GM23338 (cell line): ENCODE data around the gene CEP20. TPM values are rescaled to one million over a fixed set of nuclear protein-coding genes. Genes with fewer than 3 reads are reported as not detected.

Source experiments
- ATAC-seq: fragments of 200-7000 bp; cut with Tn5 transposase; 3 replicates; pipeline ENCODE4 v1.9.1; 2020
- DNase-seq: peaks from one replicate; pipeline ENCODE4 v3.0.0-alpha.2; 2015; ENCODE audit warnings: low spot score
- H2AFZ ChIP-seq: fragments of 200-600 bp; sonication (generic); 2 replicates; pipeline ENCODE4 v1.8.0; 2016; ENCODE audit warnings: antibody characterized with exemption, mild to moderate bottlenecking, moderate library complexity
- H3F3A ChIP-seq: fragments of 200-600 bp; sonication (generic); replicated peaks from 2 replicates; pipeline ENCODE4 v1.8.0; 2017; ENCODE audit warnings: antibody characterized with exemption, mixed run types, low read depth
- H3K27ac ChIP-seq: fragments of 200-600 bp; sonication (generic); 2 replicates; pipeline ENCODE4 v1.6.1; 2016; ENCODE audit warnings: low read depth
- H3K27me3 ChIP-seq: fragments of 200-600 bp; sonication (generic); 2 replicates; pipeline ENCODE4 v1.8.0; 2016; ENCODE audit warnings: mild to moderate bottlenecking, mixed run types, moderate library complexity; ENCODE audit not compliant: insufficient read depth
- H3K36me3 ChIP-seq: fragments of 200-600 bp; sonication (generic); 2 replicates; pipeline ENCODE4 v1.8.0; 2016; ENCODE audit warnings: mild to moderate bottlenecking; ENCODE audit not compliant: insufficient read depth
- H3K4me1 ChIP-seq: fragments of 200-600 bp; sonication (generic); 2 replicates; pipeline ENCODE4 v1.8.0; 2016; ENCODE audit warnings: mild to moderate bottlenecking, moderate library complexity; ENCODE audit not compliant: insufficient read depth
- H3K4me2 ChIP-seq: fragments of 200-600 bp; sonication (generic); 2 replicates; pipeline ENCODE4 v1.7.1; 2017; ENCODE audit warnings: mixed run types
- H3K4me3 ChIP-seq: fragments of 200-600 bp; sonication (generic); 2 replicates; pipeline ENCODE4 v1.6.1; 2016; ENCODE audit warnings: mixed run types
- H3K79me2 ChIP-seq: fragments of 200-600 bp; sonication (generic); replicated peaks from 2 replicates; pipeline ENCODE4 v1.8.0; 2017; ENCODE audit warnings: mild to moderate bottlenecking; ENCODE audit not compliant: insufficient read depth
- H3K9me2 ChIP-seq: fragments of 200-600 bp; sonication (generic); 2 replicates; pipeline ENCODE4 v1.8.0; 2017; ENCODE audit not compliant: insufficient read depth
- H4K20me1 ChIP-seq: fragments of 200-600 bp; sonication (generic); replicated peaks from 2 replicates; pipeline ENCODE4 v1.8.0; 2017; ENCODE audit warnings: mild to moderate bottlenecking; ENCODE audit not compliant: insufficient read depth
- H3K27ac Mint-ChIP-seq: 2 replicates; pipeline ENCODE4 v1.8.0; 2020; ENCODE audit warnings: inconsistent platforms, mild to moderate bottlenecking, moderate library complexity, mixed read lengths
- H3K27me3 Mint-ChIP-seq: 3 replicates; pipeline ENCODE4 v1.8.0; 2022; ENCODE audit warnings: low read depth, mild to moderate bottlenecking, moderate library complexity, mixed read lengths, inconsistent platforms; ENCODE audit not compliant: insufficient read depth, poor library complexity
- H3K36me3 Mint-ChIP-seq: 3 replicates; pipeline ENCODE4 v1.8.0; 2021; ENCODE audit warnings: low read depth, mild to moderate bottlenecking, inconsistent platforms, moderate library complexity, mixed read lengths
- H3K4me1 Mint-ChIP-seq: 3 replicates; pipeline ENCODE4 v1.8.0; 2020; ENCODE audit warnings: mild to moderate bottlenecking, inconsistent platforms, mixed read lengths
- H3K4me3 Mint-ChIP-seq: 3 replicates; pipeline ENCODE4 v1.8.0; 2021; ENCODE audit warnings: moderate library complexity, mild to moderate bottlenecking, inconsistent platforms, mixed read lengths
- H3K9me3 Mint-ChIP-seq: 3 replicates; pipeline ENCODE4 v1.8.0; 2020; ENCODE audit warnings: moderate library complexity, mild to moderate bottlenecking, inconsistent platforms, mixed read lengths
- EZH2 ChIP-seq: fragments of 200-600 bp; sonication (generic); IDR thresholded peaks from one replicate; pipeline ENCODE4 v1.8.0; 2017; ENCODE audit warnings: antibody characterized with exemption, mild to moderate bottlenecking, low read depth; ENCODE audit not compliant: unreplicated experiment
- EZH2phosphoT487 ChIP-seq: fragments of 200-600 bp; sonication (generic); IDR thresholded peaks from one replicate; pipeline ENCODE4 v1.8.1; 2018; ENCODE audit warnings: antibody characterized with exemption; ENCODE audit not compliant: unreplicated experiment
- JUNB ChIP-seq: IDR thresholded peaks from one replicate; pipeline ENCODE4 v1.6.1; 2016; ENCODE audit warnings: antibody characterized with exemption; ENCODE audit not compliant: unreplicated experiment
- NANOG ChIP-seq: IDR thresholded peaks from 2 replicates; pipeline ENCODE4 v1.6.1; 2016; ENCODE audit warnings: antibody characterized with exemption, borderline replicate concordance
- POLR2AphosphoS5 ChIP-seq: IDR thresholded peaks from 2 replicates; pipeline ENCODE4 v1.6.1; 2016; ENCODE audit warnings: antibody characterized with exemption, low read depth
- STAT1 ChIP-seq: IDR thresholded peaks from one replicate; pipeline ENCODE4 v1.6.1; 2016; ENCODE audit warnings: antibody characterized with exemption; ENCODE audit not compliant: unreplicated experiment
- ZNF331 ChIP-seq: fragments of 250-450 bp; sonication (Bioruptor Pico); IDR thresholded peaks from 2 replicates; pipeline ENCODE4 v1.5.0; 2020; ENCODE audit warnings: low read depth, mild to moderate bottlenecking, moderate library complexity
- ZNF462 ChIP-seq: fragments of 250-450 bp; sonication (Bioruptor Pico); IDR thresholded peaks from 2 replicates; pipeline ENCODE4 v1.5.0; 2020; ENCODE audit warnings: mild to moderate bottlenecking, moderate library complexity
- polyA plus RNA-seq: library from polyadenylated mRNA; unstranded; fragments of >200 nt; fragmentation: Nextera tagmentation; extraction: Ambion mirVana; gene quantifications from 2 replicates; pipeline ENCODE4 v1.2.1, GENCODE V29; 2016
- total RNA-seq: library from RNA; depleted of rRNA; stranded (reverse); fragments of >200 nt; shearing (Covaris generic); gene quantifications from 2 replicates; pipeline ENCODE4 v1.2.3, GENCODE V29; 2014
- TF ChIP-seq, protein P1 (sequence below), 2 experiments: fragments of 200-600 bp in 1 of 2; sonication (generic) in 1 of 2; conservative IDR thresholded peaks; 2 replicates each; pipeline versions ENCODE4 v1.5.1 to v1.6.1; 2016 to 2017; ENCODE audit warnings: antibody characterized with exemption in 2 of 2, low read depth in 2 of 2, mild to moderate bottlenecking in 2 of 2, moderate library complexity in 1 of 2
- TF ChIP-seq, protein P2 (sequence below): IDR thresholded peaks from 2 replicates; pipeline ENCODE4 v1.6.1; 2016; ENCODE audit warnings: antibody characterized with exemption
- TF ChIP-seq, protein P3 (sequence below): IDR thresholded peaks from one replicate; pipeline ENCODE4 v1.6.1; 2018; ENCODE audit warnings: antibody characterized with exemption; ENCODE audit not compliant: unreplicated experiment

Gene CEP20
- total and polyA plus RNA-seq, 2 experiments from 2014 or later, result 60.2 to 70.9 TPM

DNA sequence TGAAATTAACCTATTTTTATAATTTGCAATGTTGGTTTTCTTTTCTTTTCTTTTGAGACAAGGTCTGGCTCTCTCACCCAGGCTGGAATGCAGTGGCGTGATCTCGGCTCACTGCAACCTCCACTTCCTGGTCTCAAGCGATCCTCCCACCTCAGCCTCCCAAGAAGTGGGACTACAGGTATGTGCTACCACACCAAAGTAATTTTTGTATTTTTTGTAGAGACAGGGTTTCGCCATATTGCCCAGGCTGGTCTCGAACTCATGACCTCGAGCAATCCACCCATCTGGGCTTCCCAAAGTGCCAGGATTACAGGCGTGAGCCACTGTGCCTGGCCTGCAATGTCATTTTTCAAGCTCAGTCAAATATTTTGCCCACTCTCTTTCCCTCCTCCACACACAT, 67.6 kb downstream of the CEP20 start (continued):
- TF ChIP-seq, protein P1, sequence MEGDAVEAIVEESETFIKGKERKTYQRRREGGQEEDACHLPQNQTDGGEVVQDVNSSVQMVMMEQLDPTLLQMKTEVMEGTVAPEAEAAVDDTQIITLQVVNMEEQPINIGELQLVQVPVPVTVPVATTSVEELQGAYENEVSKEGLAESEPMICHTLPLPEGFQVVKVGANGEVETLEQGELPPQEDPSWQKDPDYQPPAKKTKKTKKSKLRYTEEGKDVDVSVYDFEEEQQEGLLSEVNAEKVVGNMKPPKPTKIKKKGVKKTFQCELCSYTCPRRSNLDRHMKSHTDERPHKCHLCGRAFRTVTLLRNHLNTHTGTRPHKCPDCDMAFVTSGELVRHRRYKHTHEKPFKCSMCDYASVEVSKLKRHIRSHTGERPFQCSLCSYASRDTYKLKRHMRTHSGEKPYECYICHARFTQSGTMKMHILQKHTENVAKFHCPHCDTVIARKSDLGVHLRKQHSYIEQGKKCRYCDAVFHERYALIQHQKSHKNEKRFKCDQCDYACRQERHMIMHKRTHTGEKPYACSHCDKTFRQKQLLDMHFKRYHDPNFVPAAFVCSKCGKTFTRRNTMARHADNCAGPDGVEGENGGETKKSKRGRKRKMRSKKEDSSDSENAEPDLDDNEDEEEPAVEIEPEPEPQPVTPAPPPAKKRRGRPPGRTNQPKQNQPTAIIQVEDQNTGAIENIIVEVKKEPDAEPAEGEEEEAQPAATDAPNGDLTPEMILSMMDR (conservative IDR thresholded peaks at IDR 0.05; ENCODE audit: low read depth in 2 of 2), result no peak
- TF ChIP-seq EZH2 (no peak), ZNF331 (CRISPR knock-in tag) (no peak), NANOG (no peak), STAT1 (no peak)
- TF ChIP-seq, protein P2, sequence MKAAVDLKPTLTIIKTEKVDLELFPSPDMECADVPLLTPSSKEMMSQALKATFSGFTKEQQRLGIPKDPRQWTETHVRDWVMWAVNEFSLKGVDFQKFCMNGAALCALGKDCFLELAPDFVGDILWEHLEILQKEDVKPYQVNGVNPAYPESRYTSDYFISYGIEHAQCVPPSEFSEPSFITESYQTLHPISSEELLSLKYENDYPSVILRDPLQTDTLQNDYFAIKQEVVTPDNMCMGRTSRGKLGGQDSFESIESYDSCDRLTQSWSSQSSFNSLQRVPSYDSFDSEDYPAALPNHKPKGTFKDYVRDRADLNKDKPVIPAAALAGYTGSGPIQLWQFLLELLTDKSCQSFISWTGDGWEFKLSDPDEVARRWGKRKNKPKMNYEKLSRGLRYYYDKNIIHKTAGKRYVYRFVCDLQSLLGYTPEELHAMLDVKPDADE, result no peak

GRCh38 chr16:15819046-15819445, 69.4 kb downstream of the CEP20 start:
- Histone ChIP-seq H3K79me2 (no peaks in the 10 kb centered on the region), H2AFZ (no peak overlapping the region), H3K9me2 (no peaks in the 10 kb centered on the region; the same call in 1 of the 2 replicates), H3K27ac (no peak overlapping the region), H4K20me1 (no peaks in the 10 kb centered on the region), H3K4me2 (no peak overlapping the region), H3K4me3 (no peak overlapping the region), H3K4me1 (no peaks in the 10 kb centered on the region), H3K27me3 (no peaks in the 10 kb centered on the region), H3K36me3 (0 out of 2 replicates have a peak, but pooled peaks cover 5% of the 10 kb centered on the region), H3F3A (no peaks in the 10 kb centered on the region)
- Mint-ChIP-seq H3K4me1 (no peaks in the 10 kb centered on the region), H3K27ac (no peak overlapping the region), H3K9me3 (peaks cover 24% of the 10 kb centered on the region), H3K4me3 (no peak overlapping the region), H3K36me3 (peaks cover 2% of the 10 kb centered on the region; the same call in 1 of the 3 replicates), H3K27me3 (peaks cover 1% of the 10 kb centered on the region)
- DNase-seq (no peak), ATAC-seq (no peak)
- TF ChIP-seq ZNF331 (CRISPR knock-in tag) (no peak), ZNF462 (CRISPR knock-in tag) (no peak), JUNB (no peak), NANOG (no peak), EZH2phosphoT487 (no peak), POLR2AphosphoS5 (no peak)
- TF ChIP-seq, protein P3, sequence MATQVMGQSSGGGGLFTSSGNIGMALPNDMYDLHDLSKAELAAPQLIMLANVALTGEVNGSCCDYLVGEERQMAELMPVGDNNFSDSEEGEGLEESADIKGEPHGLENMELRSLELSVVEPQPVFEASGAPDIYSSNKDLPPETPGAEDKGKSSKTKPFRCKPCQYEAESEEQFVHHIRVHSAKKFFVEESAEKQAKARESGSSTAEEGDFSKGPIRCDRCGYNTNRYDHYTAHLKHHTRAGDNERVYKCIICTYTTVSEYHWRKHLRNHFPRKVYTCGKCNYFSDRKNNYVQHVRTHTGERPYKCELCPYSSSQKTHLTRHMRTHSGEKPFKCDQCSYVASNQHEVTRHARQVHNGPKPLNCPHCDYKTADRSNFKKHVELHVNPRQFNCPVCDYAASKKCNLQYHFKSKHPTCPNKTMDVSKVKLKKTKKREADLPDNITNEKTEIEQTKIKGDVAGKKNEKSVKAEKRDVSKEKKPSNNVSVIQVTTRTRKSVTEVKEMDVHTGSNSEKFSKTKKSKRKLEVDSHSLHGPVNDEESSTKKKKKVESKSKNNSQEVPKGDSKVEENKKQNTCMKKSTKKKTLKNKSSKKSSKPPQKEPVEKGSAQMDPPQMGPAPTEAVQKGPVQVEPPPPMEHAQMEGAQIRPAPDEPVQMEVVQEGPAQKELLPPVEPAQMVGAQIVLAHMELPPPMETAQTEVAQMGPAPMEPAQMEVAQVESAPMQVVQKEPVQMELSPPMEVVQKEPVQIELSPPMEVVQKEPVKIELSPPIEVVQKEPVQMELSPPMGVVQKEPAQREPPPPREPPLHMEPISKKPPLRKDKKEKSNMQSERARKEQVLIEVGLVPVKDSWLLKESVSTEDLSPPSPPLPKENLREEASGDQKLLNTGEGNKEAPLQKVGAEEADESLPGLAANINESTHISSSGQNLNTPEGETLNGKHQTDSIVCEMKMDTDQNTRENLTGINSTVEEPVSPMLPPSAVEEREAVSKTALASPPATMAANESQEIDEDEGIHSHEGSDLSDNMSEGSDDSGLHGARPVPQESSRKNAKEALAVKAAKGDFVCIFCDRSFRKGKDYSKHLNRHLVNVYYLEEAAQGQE, result no peak
- TF ChIP-seq, protein P2, result no peak
